Neuronal stem cell (in vitro differentiated cells): Measurements from ENCODE around the gene HADH.

Source experiments
- DNase-seq: peaks from one replicate; pipeline ENCODE4 v3.0.0-alpha.2; 2013; ENCODE audit warnings: low spot score
- H2AFZ ChIP-seq: one replicate; pipeline ENCODE4 v1.6.1; 2013; ENCODE audit warnings: mild to moderate bottlenecking, low read length, inconsistent platforms
- H2AK5ac ChIP-seq: 2 replicates; pipeline ENCODE4 v1.6.1; 2013; ENCODE audit warnings: low read depth, mild to moderate bottlenecking, inconsistent platforms, low read length, moderate library complexity, mixed read lengths
- H2BK120ac ChIP-seq: 2 replicates; pipeline ENCODE4 v1.6.1; 2013; ENCODE audit warnings: low read depth, mild to moderate bottlenecking, inconsistent platforms, low read length, moderate library complexity, mixed read lengths
- H2BK12ac ChIP-seq: one replicate; pipeline ENCODE4 v1.6.1; 2013; ENCODE audit warnings: low read length, inconsistent platforms
- H2BK15ac ChIP-seq: 2 replicates; pipeline ENCODE4 v1.6.1; 2013; ENCODE audit warnings: mild to moderate bottlenecking, low read length, inconsistent platforms, mixed read lengths
- H2BK5ac ChIP-seq: one replicate; pipeline ENCODE4 v1.6.1; 2013; ENCODE audit warnings: inconsistent platforms, mild to moderate bottlenecking, low read length, moderate library complexity
- H3K14ac ChIP-seq: one replicate; pipeline ENCODE4 v1.6.1; 2013; ENCODE audit warnings: low read length, inconsistent platforms
- H3K18ac ChIP-seq: 2 replicates; pipeline ENCODE4 v1.6.1; 2013; ENCODE audit warnings: low read length, inconsistent platforms
- H3K23ac ChIP-seq: 2 replicates; pipeline ENCODE4 v1.6.1; 2013; ENCODE audit warnings: low read depth, mild to moderate bottlenecking, mixed read lengths, low read length, inconsistent platforms; ENCODE audit not compliant: poor library complexity
- H3K27ac ChIP-seq: replicated peaks from 3 replicates; pipeline ENCODE4 v1.5.1; 2013; ENCODE audit warnings: low read length, inconsistent platforms
- H3K27me3 ChIP-seq, 3 experiments: 2 replicates each; pipeline ENCODE4 v1.6.1; 2013; ENCODE audit warnings: low read length in 3 of 3, mild to moderate bottlenecking in 2 of 3, inconsistent platforms in 1 of 3, low read depth in 1 of 3, mixed read lengths in 1 of 3, moderate library complexity in 1 of 3; ENCODE audit not compliant: control insufficient read depth in 3 of 3, insufficient read depth in 3 of 3
- H3K36me3 ChIP-seq, 2 donors: replicated peaks in 1 of 2; 2 replicates each; pipeline ENCODE4 v1.6.1; 2013; ENCODE audit warnings: low read length in 2 of 2; ENCODE audit not compliant: control insufficient read depth in 2 of 2, insufficient read depth in 2 of 2
- H3K4ac ChIP-seq: 2 replicates; pipeline ENCODE4 v1.6.1; 2013; ENCODE audit warnings: inconsistent platforms, mild to moderate bottlenecking, low read length, moderate library complexity
- H3K4me1 ChIP-seq, 2 donors: 1 replicate in 1 of 2; 2 replicates in 1 of 2; pipeline ENCODE4 v1.6.1; 2013; ENCODE audit warnings: low read length in 2 of 2, low read depth in 1 of 2; ENCODE audit not compliant: control insufficient read depth in 2 of 2, insufficient read depth in 1 of 2
- H3K4me2 ChIP-seq: one replicate; pipeline ENCODE4 v1.6.1; 2013; ENCODE audit warnings: mild to moderate bottlenecking, low read length, inconsistent platforms; ENCODE audit not compliant: insufficient read depth, poor library complexity, severe bottlenecking
- H3K4me3 ChIP-seq, 2 donors: 2 replicates each; pipeline ENCODE4 v1.5.1; 2013; ENCODE audit warnings: low read length in 2 of 2, mild to moderate bottlenecking in 2 of 2, inconsistent platforms in 1 of 2, moderate library complexity in 1 of 2
- H3K79me1 ChIP-seq: one replicate; pipeline ENCODE4 v1.6.1; 2013; ENCODE audit warnings: low read depth, mild to moderate bottlenecking, inconsistent platforms, low read length, moderate library complexity
- H3K9ac ChIP-seq: one replicate; pipeline ENCODE4 v1.6.1; 2013; ENCODE audit warnings: mild to moderate bottlenecking, low read depth, low read length, inconsistent platforms; ENCODE audit not compliant: poor library complexity
- H3K9me3 ChIP-seq, 2 donors: replicated peaks in 1 of 2; 2 replicates each; pipeline versions ENCODE3 to v1.6.1; 2013; ENCODE audit warnings: low read length in 2 of 2, mild to moderate bottlenecking in 2 of 2, inconsistent platforms in 1 of 2, low read depth in 1 of 2, mixed read lengths in 1 of 2, moderate library complexity in 1 of 2; ENCODE audit not compliant: control insufficient read depth in 2 of 2, insufficient read depth in 1 of 2
- H4K8ac ChIP-seq: one replicate; pipeline ENCODE4 v1.6.1; 2013; ENCODE audit warnings: low read depth, mild to moderate bottlenecking, inconsistent platforms, low read length, moderate library complexity
- H4K91ac ChIP-seq: one replicate; pipeline ENCODE4 v1.6.1; 2013; ENCODE audit warnings: low read length, low read depth, mild to moderate bottlenecking, inconsistent platforms; ENCODE audit not compliant: poor library complexity
- WGBS, 2 donors: extraction: QIAGEN DNeasy Blood & Tissue Kit; methylation state at CpG; one replicate each; pipeline ENCODE4 v1.1.7; 2013; ENCODE audit warnings: missing lambda C conversion rate in 2 of 2, mixed read lengths in 1 of 2; ENCODE audit not compliant: insufficient read length in 2 of 2, insufficient replicate concordance in 1 of 2; ENCODE audit errors: extremely low coverage in 2 of 2; 5-methylcytosine and 5-hydroxymethylcytosine counted together

The HADH gene

DNA sequence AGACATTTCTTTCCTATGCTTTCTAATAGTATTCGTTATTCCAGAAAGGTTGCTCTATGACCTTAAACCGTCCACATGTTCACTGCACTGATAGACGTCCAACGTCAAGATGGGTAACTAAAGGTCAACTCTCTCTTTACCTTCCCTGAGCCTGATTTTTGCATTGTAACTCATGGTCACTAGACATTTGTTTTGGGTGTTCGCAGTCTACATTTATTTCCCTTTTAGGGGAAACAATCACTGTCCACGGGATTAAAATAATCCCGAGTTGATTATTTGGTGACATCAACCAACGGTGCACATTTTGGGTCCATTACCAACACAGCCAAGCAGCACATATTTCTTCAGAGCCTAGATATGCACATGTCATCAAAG lies 540 bp upstream of the HADH start:
- Histone ChIP-seq H3K4me3 (peak overlapping the region; percentile 63 to 95), H4K8ac (no peak overlapping the region), H3K14ac (no peak overlapping the region), H3K4ac (no peak overlapping the region), H3K36me3 (peaks cover 0 to 1% of the 10 kb centered on the region in 2 donors), H3K4me1 (peaks cover 5 to 7% of the 10 kb centered on the region in 2 donors), H3K27ac (no peak overlapping the region), H3K9me3 (no peaks in the 10 kb centered on the region), H2BK15ac (no peak overlapping the region), H4K91ac (no peak overlapping the region), H3K27me3 (no peaks in the 10 kb centered on the region), H3K23ac (no peak overlapping the region), H3K79me1 (peaks cover 5% of the 10 kb centered on the region), H3K18ac (no peak overlapping the region), H3K4me2 (peak overlapping the region; percentile 55), H2BK12ac (no peak overlapping the region), H2AK5ac (no peak overlapping the region), H2AFZ (peak overlapping the region; percentile 97), H2BK120ac (no peak overlapping the region), H3K9ac (no peak overlapping the region), H2BK5ac (no peak overlapping the region)
- no CpG with 5 or more reads among the region's 8 CpGs for WGBS, 2 donors
- DNase-seq = no peak

DNA sequence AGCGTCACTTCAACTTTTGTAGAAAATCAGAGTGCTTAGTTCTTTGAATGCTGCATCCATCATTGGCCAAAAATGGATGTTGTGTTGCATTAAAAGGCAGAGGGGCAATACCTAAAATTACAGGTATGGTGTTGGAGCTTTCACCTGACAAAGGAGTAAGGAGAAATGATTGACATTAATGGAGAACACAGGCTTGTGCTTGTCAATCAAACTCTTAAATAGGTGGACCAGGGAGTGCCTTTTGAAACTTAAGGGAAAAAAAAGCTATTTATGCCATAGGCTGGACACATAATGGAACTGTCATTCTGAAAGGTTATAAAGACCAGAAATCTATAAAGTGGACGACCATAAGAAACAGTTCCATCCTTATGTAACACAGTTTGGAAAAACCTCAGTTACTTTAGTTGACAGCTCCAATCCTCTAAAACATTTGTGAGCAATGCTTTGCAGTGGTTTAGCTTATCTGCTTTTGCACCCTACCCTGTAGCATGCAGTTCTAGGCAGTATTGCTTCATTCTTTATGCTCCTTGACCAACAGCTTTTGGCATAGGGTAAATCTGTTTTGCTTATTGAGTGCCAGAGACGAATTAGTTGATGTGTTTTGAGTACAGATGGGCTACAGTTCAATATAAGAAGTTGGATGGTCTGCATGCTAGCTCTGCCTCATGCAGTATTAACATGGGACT lies 2.4 kb downstream of the HADH start:
- H4K91ac ChIP-seq = no peak overlapping the region
- H3K27ac ChIP-seq = no peak overlapping the region
- no peak overlapping the region for H2BK5ac ChIP-seq
- no peak overlapping the region for H4K8ac ChIP-seq
- H3K79me1 ChIP-seq = peaks cover 7% of the 10 kb centered on the region
- H3K4me2 ChIP-seq = no peak overlapping the region
- no peak overlapping the region for H3K18ac ChIP-seq
- no peak overlapping the region for H3K9ac ChIP-seq
- no peak overlapping the region for H3K14ac ChIP-seq
- H3K9me3 ChIP-seq = peaks cover 0 to 5% of the 10 kb centered on the region in 2 donors
- H3K23ac ChIP-seq = no peak overlapping the region
- no peak overlapping the region for H2AK5ac ChIP-seq
- H2AFZ ChIP-seq = no peak overlapping the region
- H2BK15ac ChIP-seq = no peak overlapping the region
- H2BK12ac ChIP-seq = no peak overlapping the region
- no peak overlapping the region for H2BK120ac ChIP-seq
- H3K27me3 ChIP-seq = no peaks in the 10 kb centered on the region
- no peak overlapping the region for H3K4me3 ChIP-seq
- H3K36me3 ChIP-seq = peaks cover 1 to 21% of the 10 kb centered on the region in 2 donors
- H3K4ac ChIP-seq = no peak overlapping the region
- no CpG with 5 or more reads among the region's 3 CpGs for WGBS, 2 donors
- peaks cover 5 to 7% of the 10 kb centered on the region in 2 donors for H3K4me1 ChIP-seq
- DNase-seq = no peak

DNA sequence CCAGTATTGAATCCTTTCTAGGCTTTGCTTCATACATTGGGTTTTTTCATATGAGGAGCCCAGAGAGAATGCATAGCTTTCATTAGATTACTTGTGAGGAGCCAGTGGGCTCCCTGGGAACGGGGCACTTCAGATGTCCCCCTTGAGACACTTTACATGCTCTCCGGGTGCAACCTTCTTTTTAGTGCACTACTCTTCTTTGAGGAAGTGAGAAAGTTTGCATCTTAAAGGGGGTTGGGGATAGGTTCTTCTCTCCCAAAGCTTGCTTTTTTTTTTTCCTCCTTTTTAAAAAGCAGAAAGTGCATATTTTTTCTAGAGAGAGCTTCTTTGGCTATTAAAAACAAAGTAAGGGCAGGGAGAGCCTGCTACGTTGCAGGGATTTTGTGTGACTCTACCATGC lies 4.3 kb downstream of the HADH start:
- Histone ChIP-seq H3K9me3 (peaks cover 0 to 6% of the 10 kb centered on the region in 2 donors), H3K9ac (no peak overlapping the region), H2BK5ac (no peak overlapping the region), H3K36me3 (peaks cover 1 to 34% of the 10 kb centered on the region in 2 donors), H2AFZ (no peak overlapping the region), H4K8ac (no peak overlapping the region), H3K79me1 (peaks cover 7% of the 10 kb centered on the region), H3K27me3 (no peaks in the 10 kb centered on the region), H4K91ac (no peak overlapping the region), H3K18ac (no peak overlapping the region), H2AK5ac (no peak overlapping the region), H3K23ac (no peak overlapping the region), H2BK15ac (no peak overlapping the region), H2BK12ac (no peak overlapping the region), H3K4me1 (peaks cover 4 to 5% of the 10 kb centered on the region in 2 donors), H3K27ac (no peak overlapping the region), H3K4me2 (no peak overlapping the region), H3K4me3 (no peak overlapping the region), H3K14ac (no peak overlapping the region), H3K4ac (no peak overlapping the region), H2BK120ac (no peak overlapping the region)
- WGBS, 2 donors = no CpG with 5 or more reads among the region's 3 CpGs
- no peak for DNase-seq

DNA sequence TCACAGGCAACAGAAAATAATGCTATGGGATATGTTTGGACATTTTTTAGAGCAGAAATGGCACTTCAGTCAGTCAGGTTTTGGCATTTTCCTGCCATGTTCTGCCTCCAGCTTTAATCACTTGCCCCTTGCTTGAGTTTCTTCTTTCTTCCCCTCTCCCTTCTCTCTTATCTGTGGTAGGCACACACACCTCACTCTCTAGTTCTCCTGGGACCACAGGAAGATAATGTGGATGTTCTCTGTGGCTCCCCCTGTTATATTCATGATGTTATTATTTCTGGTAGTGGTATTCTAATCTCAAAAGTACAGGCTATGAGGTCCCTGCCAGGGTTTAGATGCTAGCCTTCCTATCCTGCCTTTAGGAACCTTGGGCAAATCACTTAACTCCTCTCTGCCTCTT lies 5.2 kb downstream of the HADH start:
- Histone ChIP-seq H3K79me1 (peaks cover 7% of the 10 kb centered on the region), H3K36me3 (peaks cover 1 to 42% of the 10 kb centered on the region in 2 donors), H2BK5ac (no peak overlapping the region), H3K27ac (no peak overlapping the region), H3K14ac (no peak overlapping the region), H3K23ac (no peak overlapping the region), H3K27me3 (no peaks in the 10 kb centered on the region), H2BK15ac (no peak overlapping the region), H2BK120ac (no peak overlapping the region), H3K4me1 (peaks cover 0 to 5% of the 10 kb centered on the region in 2 donors), H4K8ac (no peak overlapping the region), H2AK5ac (no peak overlapping the region), H2BK12ac (no peak overlapping the region), H3K4me2 (no peak overlapping the region), H4K91ac (no peak overlapping the region), H3K9me3 (peaks cover 0 to 9% of the 10 kb centered on the region in 2 donors), H2AFZ (no peak overlapping the region), H3K4ac (no peak overlapping the region), H3K18ac (no peak overlapping the region), H3K4me3 (no peak overlapping the region), H3K9ac (no peak overlapping the region)
- DNase-seq = no peak
